Activated T-helper 2 cell treated with anti-CD3 and anti-CD28 coated beads, Interferon-gamma antibody, Interleukin-2, Interleukin-4, amounts not matched to agents 10 μg/mL and 5 μg/mL and 100 μg/mL, durations not matched to agents 14 hours and 24 hours and 36 hours (primary cell): ENCODE results near the gene ASPG. TPM values are rescaled to one million over a fixed set of nuclear protein-coding genes. Genes with fewer than 3 reads are reported as not detected.

Source experiments
- DNase-seq: peaks from one replicate; pipeline ENCODE4 v3.0.0; 2021; ENCODE audit warnings: low spot score
- H3K27ac Mint-ChIP-seq: one replicate; pipeline ENCODE4 v1.8.0; 2021; ENCODE audit warnings: mixed read lengths
- H3K27me3 Mint-ChIP-seq: one replicate; pipeline ENCODE4 v1.8.0; 2021; ENCODE audit warnings: low read depth, mixed read lengths
- H3K36me3 Mint-ChIP-seq: one replicate; pipeline ENCODE4 v1.8.0; 2021; ENCODE audit warnings: low read depth, mixed read lengths
- H3K4me1 Mint-ChIP-seq: one replicate; pipeline ENCODE4 v1.8.0; 2021; ENCODE audit warnings: low read depth, mixed read lengths
- H3K4me3 Mint-ChIP-seq: one replicate; pipeline ENCODE4 v1.8.0; 2021; ENCODE audit warnings: low read depth, mild to moderate bottlenecking, moderate library complexity, mixed read lengths
- H3K9me3 Mint-ChIP-seq: one replicate; pipeline ENCODE4 v1.8.0; 2021; ENCODE audit warnings: mixed read lengths
- intact Hi-C: fragments of 100-400 bp; cut with micrococcal nuclease; formaldehyde crosslinking; loops from one replicate; pipeline ENCODE4 v1.15.1; 2023
- total RNA-seq: library from RNA; stranded (reverse); gene quantifications from 2 replicates; pipeline ENCODE4 v1.2.3, GENCODE V29; 2022

ASPG gene
- total RNA-seq, 1 donor from 2014 or later: not detected

DNA sequence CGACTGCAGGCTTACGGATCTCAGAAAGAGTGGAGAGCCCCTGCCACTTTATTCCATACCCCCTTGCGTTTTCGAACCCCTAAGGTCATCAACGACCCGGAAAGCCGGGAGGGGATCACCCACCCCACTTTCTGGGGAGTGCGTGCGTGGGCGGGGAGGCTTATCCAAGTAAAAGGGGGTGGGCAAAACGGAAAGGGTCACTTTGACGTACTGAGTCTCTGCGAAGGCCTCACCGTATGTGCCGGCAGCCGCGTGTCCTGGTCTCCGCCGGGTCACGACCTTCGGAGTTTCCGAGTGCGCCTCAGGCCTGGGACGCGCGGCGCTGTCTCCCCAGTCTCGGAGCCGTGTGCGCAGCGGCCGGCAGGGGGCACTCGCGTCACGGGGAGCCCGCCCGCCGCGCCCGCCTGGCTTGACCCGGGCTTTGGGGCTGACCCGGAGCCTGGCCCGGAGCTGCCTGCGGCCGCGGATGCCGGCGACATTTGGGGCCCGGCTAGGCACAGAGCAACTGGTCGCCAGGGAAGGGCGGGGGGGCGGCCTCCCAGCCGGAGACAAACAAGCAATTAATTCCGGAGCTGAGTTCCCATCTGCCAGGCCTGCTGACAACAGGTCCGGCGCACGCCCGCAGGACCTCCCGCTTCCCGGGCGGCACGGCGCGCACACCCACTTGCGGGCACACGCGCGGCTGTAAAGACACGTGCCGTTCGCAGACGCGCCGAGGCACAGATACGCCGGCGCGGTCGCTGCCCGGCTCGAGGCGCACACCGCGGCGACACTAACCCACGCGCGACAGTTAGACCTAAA, 52.0 kb downstream of the ASPG start:
- peaks cover 27% of the 10 kb centered on the region for H3K27me3 Mint-ChIP-seq
- H3K27ac Mint-ChIP-seq: no peak overlapping the region
- intact Hi-C loops: loop anchor here (5.0 kb wide), 1 partner anchor 425 kb away; no protein-coding TSS in a partner anchor
- no peaks in the 10 kb centered on the region for H3K4me1 Mint-ChIP-seq
- DNase-seq: peak; percentile 52
- peak overlapping the region; percentile 33 for H3K4me3 Mint-ChIP-seq
- no peaks in the 10 kb centered on the region for H3K9me3 Mint-ChIP-seq
- no peaks in the 10 kb centered on the region for H3K36me3 Mint-ChIP-seq

DNA sequence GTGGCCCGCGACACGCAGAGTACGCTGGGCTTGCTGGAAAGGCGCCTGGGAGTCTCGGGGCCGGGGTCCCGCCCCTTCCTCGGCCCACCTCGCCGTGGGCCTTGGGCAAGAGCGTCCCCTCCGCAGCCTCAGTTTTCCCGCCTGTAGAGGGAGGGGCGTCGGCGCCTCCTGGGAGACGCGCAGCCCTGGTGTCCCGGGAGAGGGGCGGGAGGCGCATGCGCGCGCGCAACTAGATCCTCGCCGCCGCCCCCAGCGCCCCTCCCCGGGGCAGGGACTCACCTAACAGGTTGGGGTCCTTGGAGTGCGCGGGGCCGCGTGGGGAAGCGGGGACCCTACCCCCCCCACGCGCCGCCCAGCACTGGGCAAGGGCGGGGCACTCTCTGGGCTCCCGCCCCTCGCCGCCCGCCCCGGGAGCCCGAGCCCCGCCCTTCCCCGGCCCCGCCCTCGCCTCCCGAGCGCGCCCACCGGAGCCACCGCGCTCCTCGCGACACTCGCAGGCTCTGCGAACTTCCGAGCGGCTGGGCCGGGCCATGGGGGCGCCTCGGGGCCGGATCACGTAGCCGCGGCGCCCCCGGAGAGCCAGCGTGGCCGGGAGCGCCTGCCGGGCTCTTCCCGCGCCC, 52.7 kb downstream of the ASPG start, which contains the start of gene KIF26A:
Gene KIF26A, plus strand, starts transcription at position 490 of the 620 bp plus-strand sequence. CDS start 136 bp downstream, outside the sequence.
- H3K27me3 Mint-ChIP-seq: peaks cover 27% of the 10 kb centered on the region
- intact Hi-C loops: loop anchor here (5.0 kb wide), 1 partner anchor 424 kb away; no protein-coding TSS in a partner anchor
- no peak for DNase-seq

DNA sequence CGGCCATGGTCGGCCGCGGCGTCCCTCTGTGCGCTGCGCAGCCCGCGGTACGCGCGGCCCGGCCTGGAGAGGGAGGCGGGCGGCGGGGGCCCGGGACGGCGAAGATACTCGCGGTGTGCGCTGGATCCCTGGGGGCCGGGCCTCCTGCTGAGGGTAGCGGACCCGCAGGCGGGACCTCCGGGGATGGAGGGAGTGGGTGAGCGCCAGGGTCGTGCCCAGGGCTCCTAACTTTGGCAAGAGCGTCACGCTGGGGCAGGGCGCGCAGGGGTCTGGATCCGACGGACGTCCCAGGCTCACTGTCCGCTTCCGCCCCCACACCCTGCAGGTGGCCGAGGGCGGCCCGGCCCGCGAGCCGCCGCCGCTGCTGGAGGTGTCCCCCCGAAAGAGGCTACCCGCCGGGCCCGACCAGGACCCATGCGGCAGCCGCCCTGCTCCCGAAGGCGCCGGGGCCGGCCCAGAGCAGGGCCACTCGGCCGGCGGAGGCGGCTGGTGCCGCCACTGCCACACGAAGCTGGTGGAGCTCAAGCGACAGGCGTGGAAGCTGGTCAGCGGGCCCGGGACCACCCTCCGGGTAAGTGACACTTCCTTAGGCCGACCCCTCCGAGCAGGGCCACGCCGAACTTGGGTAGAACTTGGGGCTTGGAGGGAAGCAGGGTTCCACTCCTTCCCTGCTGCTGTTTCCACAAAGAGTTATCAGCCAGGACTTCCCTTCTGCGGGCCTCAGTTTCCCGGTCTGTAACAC, 53.4 kb downstream of the ASPG start:
- no peaks in the 10 kb centered on the region for H3K9me3 Mint-ChIP-seq
- H3K4me3 Mint-ChIP-seq: no peak overlapping the region
- peaks cover 26% of the 10 kb centered on the region for H3K27me3 Mint-ChIP-seq
- no peaks in the 10 kb centered on the region for H3K4me1 Mint-ChIP-seq
- H3K27ac Mint-ChIP-seq: no peak overlapping the region
- intact Hi-C loops: loop anchor here (5.0 kb wide), 1 partner anchor 423 kb away; no protein-coding TSS in a partner anchor
- DNase-seq: no peak
- H3K36me3 Mint-ChIP-seq: no peaks in the 10 kb centered on the region

More for the DNA sequence above, 52.7 kb downstream of the ASPG start, which contains the start of gene KIF26A:
- H3K9me3 Mint-ChIP-seq: no peaks in the 10 kb centered on the region
- no peak within 1 kb of the TSS for H3K27ac Mint-ChIP-seq
- peak within 1 kb of the TSS; percentile 21 for H3K4me3 Mint-ChIP-seq
- H3K4me1 Mint-ChIP-seq: no peaks in the 10 kb centered on the region
- no peaks in the 10 kb centered on the region for H3K36me3 Mint-ChIP-seq

DNA sequence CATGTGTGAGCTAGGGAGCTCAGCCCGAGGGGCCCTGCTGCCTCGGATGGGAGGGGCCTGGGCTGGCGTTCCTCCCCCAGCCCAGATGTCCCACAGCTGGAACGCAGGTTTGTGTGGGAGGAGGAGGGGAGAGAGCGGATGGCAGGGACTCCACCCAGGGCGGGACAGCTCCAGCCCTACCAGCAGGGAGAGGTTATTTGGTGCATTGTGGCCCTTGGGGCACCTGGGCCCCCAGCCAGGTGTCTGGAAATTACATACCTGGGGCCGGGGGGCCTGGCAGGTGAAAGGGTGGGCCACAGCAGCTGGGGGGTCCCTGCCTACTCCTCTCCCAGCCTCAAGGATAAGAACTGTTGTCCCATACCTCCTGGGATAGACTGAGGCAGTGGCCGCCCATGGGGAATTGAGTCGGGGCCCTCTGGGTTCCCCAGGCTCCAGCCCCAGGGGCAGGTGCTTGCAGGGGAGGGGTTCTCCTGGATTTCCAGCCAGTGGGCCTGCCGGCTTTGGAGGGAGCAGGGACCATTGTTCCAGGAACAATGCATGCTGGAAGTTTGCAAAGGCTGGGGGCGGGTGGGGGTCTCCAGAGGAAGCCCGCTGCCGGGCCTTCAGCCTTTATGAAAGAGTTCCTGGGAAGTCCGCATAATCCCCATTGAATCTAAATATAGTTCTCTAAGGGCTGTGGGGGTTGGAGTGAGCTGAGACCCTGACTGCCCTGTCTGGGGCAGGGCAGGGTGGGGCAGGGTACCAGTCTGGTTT, 54.1 kb downstream of the ASPG start:
- Mint-ChIP-seq H3K27me3 (peaks cover 23% of the 10 kb centered on the region), H3K9me3 (no peaks in the 10 kb centered on the region), H3K27ac (no peak overlapping the region), H3K36me3 (no peaks in the 10 kb centered on the region), H3K4me3 (no peak overlapping the region), H3K4me1 (no peaks in the 10 kb centered on the region)
- no peak for DNase-seq
- intact Hi-C loops: loop anchor here (5.0 kb wide), 1 partner anchor 423 kb away; no protein-coding TSS in a partner anchor

DNA sequence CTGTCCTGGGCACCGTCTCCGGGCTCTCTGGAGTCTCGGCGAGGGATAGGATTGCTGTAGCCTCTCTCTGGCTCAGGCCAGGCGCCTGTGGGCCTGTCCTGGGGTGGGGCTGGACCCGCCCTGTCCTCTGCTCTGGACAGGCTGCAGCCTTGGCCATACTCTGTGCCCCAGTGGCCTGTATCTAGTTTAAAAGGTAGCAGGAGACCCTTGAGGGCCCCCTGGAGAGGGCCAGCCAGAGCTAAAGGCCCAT, 54.6 kb downstream of the ASPG start:
- Mint-ChIP-seq H3K9me3 (no peaks in the 10 kb centered on the region), H3K4me1 (no peaks in the 10 kb centered on the region), H3K27me3 (peaks cover 18% of the 10 kb centered on the region), H3K27ac (no peak overlapping the region), H3K4me3 (no peak overlapping the region), H3K36me3 (no peaks in the 10 kb centered on the region)
- intact Hi-C loops: no loop called here
- DNase-seq: no peak

GRCh38 chr14:104140463-104141331, 55.2 kb downstream of the ASPG start:
- intact Hi-C loops: no loop called here
- Mint-ChIP-seq H3K27ac (no peak overlapping the region), H3K9me3 (no peaks in the 10 kb centered on the region), H3K36me3 (no peaks in the 10 kb centered on the region), H3K4me3 (no peak overlapping the region), H3K4me1 (no peaks in the 10 kb centered on the region), H3K27me3 (peaks cover 12% of the 10 kb centered on the region)
- no peak for DNase-seq

DNA sequence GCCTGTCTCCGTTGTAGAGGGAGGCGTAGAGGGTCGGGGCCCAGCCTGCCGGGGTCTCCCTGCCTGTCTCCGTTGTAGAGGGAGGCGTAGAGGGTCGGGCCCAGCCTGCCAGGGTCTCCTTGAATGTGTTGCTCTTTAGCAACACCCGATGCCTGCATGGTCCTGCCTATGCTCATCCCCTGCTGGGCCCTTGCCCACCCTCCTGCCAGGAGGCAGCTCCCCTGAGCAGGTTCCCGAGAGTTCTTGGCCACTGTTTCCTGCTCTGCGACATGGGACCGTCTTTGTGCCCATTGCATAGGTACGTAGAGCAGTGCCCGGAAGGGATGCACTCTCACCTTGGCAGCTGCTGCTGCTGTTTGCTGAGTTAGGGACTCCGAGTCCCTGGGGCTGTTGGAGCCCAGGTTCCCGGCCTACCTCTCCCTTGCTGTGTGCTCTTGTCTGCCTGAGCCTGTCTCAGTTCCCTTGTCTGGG, 56.2 kb downstream of the ASPG start:
- no peak overlapping the region for H3K4me3 Mint-ChIP-seq
- intact Hi-C loops: no loop called here
- H3K4me1 Mint-ChIP-seq: no peaks in the 10 kb centered on the region
- H3K27me3 Mint-ChIP-seq: peaks cover 10% of the 10 kb centered on the region
- no peak for DNase-seq
- H3K27ac Mint-ChIP-seq: no peak overlapping the region
- no peaks in the 10 kb centered on the region for H3K36me3 Mint-ChIP-seq
- no peaks in the 10 kb centered on the region for H3K9me3 Mint-ChIP-seq

- Mint-ChIP-seq H3K9me3 (no peaks in the 10 kb centered on the region), H3K4me3 (no peak overlapping the region), H3K27me3 (peaks cover 4% of the 10 kb centered on the region), H3K36me3 (no peaks in the 10 kb centered on the region), H3K4me1 (no peaks in the 10 kb centered on the region), H3K27ac (no peak overlapping the region)
- intact Hi-C loops: no loop called here
- DNase-seq: no peak
Measured at GRCh38 chr14:104142136-104142945, 56.8 kb downstream of the ASPG start.

GRCh38 chr14:104142946-104143470, 57.5 kb downstream of the ASPG start:
- Mint-ChIP-seq H3K9me3 (no peaks in the 10 kb centered on the region), H3K36me3 (no peaks in the 10 kb centered on the region), H3K4me3 (no peak overlapping the region), H3K27ac (no peak overlapping the region), H3K4me1 (no peaks in the 10 kb centered on the region), H3K27me3 (peaks cover 4% of the 10 kb centered on the region)
- intact Hi-C loops: no loop called here
- DNase-seq: no peak

- Mint-ChIP-seq H3K27me3 (peaks cover 4% of the 10 kb centered on the region), H3K4me1 (no peaks in the 10 kb centered on the region), H3K27ac (no peak overlapping the region), H3K4me3 (no peak overlapping the region), H3K9me3 (no peaks in the 10 kb centered on the region), H3K36me3 (no peaks in the 10 kb centered on the region)
- no peak for DNase-seq
- intact Hi-C loops: no loop called here
Measured at GRCh38 chr14:104143521-104144452, 58.3 kb downstream of the ASPG start.
